ENCODE measurements around the gene VAC14.

DNA sequence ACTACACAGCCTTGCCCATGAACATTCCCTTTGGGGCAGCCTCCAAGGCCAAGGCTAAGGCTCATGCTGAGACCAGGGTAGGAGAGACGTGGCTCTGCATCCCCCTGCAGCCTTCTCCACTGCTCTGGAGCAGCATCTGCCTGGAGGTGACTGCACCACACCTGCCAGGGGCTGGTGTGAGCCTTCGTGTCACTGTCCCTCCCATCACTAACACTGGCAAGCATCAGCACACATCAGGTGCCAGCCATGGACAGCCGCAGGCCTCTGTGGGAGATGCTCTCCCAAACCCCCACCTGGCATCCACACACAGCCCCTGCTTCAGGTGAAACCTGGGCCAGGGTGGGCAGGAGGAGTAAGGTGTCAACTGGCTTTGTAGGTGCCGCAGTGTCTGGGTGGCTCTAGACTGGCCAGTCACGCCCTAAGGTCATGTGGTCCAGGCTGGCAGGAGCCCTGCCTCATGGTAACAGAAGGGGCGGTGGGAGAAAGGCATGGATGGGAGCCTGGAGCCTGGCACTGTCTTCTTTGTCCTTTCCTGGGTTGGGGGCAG is 97.0 kb downstream of the VAC14 start:
- no peak for TF ChIP-seq FOXK2 (IDR thresholded peaks at IDR 0.05)
- no peak for TF ChIP-seq ELF4 (IDR thresholded peaks at IDR 0.05)
- TF ChIP-seq TARDBP (IDR thresholded peaks at IDR 0.05) = no peak
- TF ChIP-seq L3MBTL2 (conservative IDR thresholded peaks at IDR 0.05) = no peak
- TF ChIP-seq CTBP1 (IDR thresholded peaks at IDR 0.05; ENCODE audit: borderline replicate concordance) = no peak
